Activated naive CD4-positive, alpha-beta T cell treated with anti-CD3 and anti-CD28 coated beads, Interleukin-2, amount 50 U/mL, for 24 hours (primary cell): ENCODE data around the gene CC2D1A.
A peak's percentile ranks its signal among the peaks of the same experiment; 100 is the strongest.
"Not testable (repeated sequence)": the region's sequence is repeated elsewhere in the genome, so short reads cannot be mapped to it uniquely, and the experiment has no call there.

Experiments
- H3K27ac Mint-ChIP-seq: one replicate; pipeline ENCODE4 v1.8.0; 2021; ENCODE audit warnings: mild to moderate bottlenecking, mixed read lengths
- H3K27me3 Mint-ChIP-seq: one replicate; pipeline ENCODE4 v1.8.0; 2021; ENCODE audit warnings: mixed read lengths
- H3K36me3 Mint-ChIP-seq: one replicate; pipeline ENCODE4 v1.8.0; 2021; ENCODE audit warnings: mixed read lengths
- H3K4me1 Mint-ChIP-seq: one replicate; pipeline ENCODE4 v1.8.0; 2021; ENCODE audit warnings: mixed read lengths
- H3K4me3 Mint-ChIP-seq: one replicate; pipeline ENCODE4 v1.8.0; 2021; ENCODE audit warnings: mild to moderate bottlenecking, mixed read lengths
- H3K9me3 Mint-ChIP-seq: one replicate; pipeline ENCODE4 v1.8.0; 2021; ENCODE audit warnings: mixed read lengths

Gene CC2D1A

DNA sequence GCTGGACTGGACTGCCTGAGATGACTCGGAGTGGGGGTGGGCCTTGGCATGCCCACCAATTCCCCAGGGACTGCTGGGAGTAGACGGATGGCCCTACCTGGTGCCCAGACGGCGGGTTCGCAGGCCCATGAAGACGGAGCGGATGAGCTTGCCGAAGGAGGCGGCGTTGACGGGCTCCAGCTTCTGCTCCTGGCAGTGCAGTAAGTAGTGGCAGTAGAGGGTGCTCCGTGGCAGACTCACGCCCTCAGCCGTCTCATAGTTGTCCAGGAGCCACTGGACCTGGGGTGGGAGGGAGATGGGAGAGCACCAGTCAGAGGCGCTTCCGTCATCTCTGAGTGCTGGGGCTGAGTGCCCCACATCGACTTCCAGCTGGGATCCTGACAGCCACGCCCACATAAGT, 63.9 kb downstream of the CC2D1A start:
- Mint-ChIP-seq H3K36me3 (peaks cover 8% of the 10 kb centered on the region), H3K4me3 (no peak overlapping the region), H3K27ac (no peak overlapping the region), H3K4me1 (peaks cover 10% of the 10 kb centered on the region), H3K27me3 (no peaks in the 10 kb centered on the region), H3K9me3 (no peaks in the 10 kb centered on the region)

- not testable (repeated sequence) for H3K36me3 Mint-ChIP-seq, H3K27me3 Mint-ChIP-seq, H3K4me1 Mint-ChIP-seq, H3K9me3 Mint-ChIP-seq, H3K4me3 Mint-ChIP-seq, H3K27ac Mint-ChIP-seq
Observed at GRCh38 chr19:13971868-13972267, 65.9 kb downstream of the CC2D1A start.

GRCh38 chr19:13972368-13973155, 66.6 kb downstream of the CC2D1A start:
- Mint-ChIP-seq H3K27me3 (no peaks in the 10 kb centered on the region), H3K36me3 (peaks cover 8% of the 10 kb centered on the region), H3K4me3 (no peak overlapping the region), H3K27ac (no peak overlapping the region), H3K4me1 (peaks cover 10% of the 10 kb centered on the region), H3K9me3 (no peaks in the 10 kb centered on the region)

DNA sequence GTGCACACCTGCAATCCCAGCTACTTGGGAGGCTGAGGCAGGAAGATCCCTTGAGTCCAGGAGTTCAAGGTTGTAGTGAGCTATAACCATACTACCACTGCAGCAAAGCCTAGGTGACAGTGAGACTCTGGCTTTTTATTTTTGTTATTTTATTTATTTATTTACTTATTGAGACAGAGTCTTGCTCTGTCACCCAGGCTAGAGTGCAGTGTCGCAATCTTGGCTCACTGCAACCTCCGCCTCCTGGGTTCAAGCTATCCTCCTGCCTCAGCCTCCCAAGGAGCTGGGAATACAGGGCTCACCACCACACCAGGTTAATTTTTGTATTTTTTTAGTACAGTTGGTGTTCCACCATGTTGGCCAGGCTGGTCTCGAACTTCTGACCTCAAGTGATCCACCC, 67.5 kb downstream of the CC2D1A start:
- H3K9me3 Mint-ChIP-seq, H3K36me3 Mint-ChIP-seq, H3K4me3 Mint-ChIP-seq, H3K4me1 Mint-ChIP-seq, H3K27ac Mint-ChIP-seq, H3K27me3 Mint-ChIP-seq: not testable (repeated sequence)

- Mint-ChIP-seq H3K4me3 (peak overlapping the region; percentile 13), H3K36me3 (peaks cover 6% of the 10 kb centered on the region), H3K27me3 (no peaks in the 10 kb centered on the region), H3K4me1 (peaks cover 10% of the 10 kb centered on the region), H3K27ac (peak overlapping the region; percentile 76), H3K9me3 (no peaks in the 10 kb centered on the region)
Observed at GRCh38 chr19:13974073-13974472, 68.1 kb downstream of the CC2D1A start.

- no peaks in the 10 kb centered on the region for H3K27me3 Mint-ChIP-seq
- no peak overlapping the region for H3K27ac Mint-ChIP-seq
- peaks cover 5% of the 10 kb centered on the region for H3K36me3 Mint-ChIP-seq
- peaks cover 10% of the 10 kb centered on the region for H3K4me1 Mint-ChIP-seq
- no peak overlapping the region for H3K4me3 Mint-ChIP-seq
- no peaks in the 10 kb centered on the region for H3K9me3 Mint-ChIP-seq
Observed at GRCh38 chr19:13975870-13976269, 69.9 kb downstream of the CC2D1A start.

DNA sequence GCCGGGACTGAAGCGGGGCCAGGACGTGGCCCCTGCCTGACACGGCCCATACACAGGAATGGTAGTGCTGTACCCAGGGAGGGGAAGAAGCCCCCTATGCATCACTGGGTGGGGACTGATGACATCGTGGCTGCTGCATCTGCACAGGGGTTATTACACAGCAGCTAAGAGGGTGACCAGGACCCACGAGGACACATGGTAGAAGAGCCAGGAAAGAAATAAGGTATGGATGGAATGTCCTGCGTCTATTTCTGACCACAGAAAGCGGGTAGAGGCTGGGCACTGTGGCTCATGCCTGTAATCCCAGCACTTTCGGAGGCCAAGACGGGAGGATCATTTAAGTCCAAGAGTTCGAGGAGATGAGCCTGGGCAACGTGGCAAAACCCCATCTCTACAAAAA, 70.4 kb downstream of the CC2D1A start:
- H3K4me1 Mint-ChIP-seq, result peaks cover 10% of the 10 kb centered on the region
- peaks cover 5% of the 10 kb centered on the region for H3K36me3 Mint-ChIP-seq
- H3K27ac Mint-ChIP-seq, result peak overlapping the region; percentile 46
- no peaks in the 10 kb centered on the region for H3K9me3 Mint-ChIP-seq
- H3K4me3 Mint-ChIP-seq, result no peak overlapping the region
- no peaks in the 10 kb centered on the region for H3K27me3 Mint-ChIP-seq

DNA sequence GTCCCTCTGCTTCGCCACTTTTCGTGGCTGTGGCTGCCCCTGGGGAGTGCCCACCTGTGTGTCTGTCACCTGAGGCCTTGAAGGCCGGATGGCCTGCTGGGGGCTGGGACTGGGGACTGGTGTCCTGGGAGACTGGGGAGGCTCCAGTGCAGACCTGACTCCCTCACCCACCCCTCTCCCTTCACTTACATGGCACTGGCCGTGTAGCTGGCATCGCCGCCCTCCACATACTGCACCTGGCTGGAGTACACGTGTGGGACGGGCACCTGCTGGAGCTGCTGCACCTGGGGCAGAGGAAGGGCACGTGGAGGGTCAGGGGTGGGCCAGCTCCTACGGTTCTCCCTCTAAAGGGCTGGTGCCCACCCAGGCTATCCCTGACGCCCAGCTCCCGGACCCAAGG, 71.8 kb downstream of the CC2D1A start:
- Mint-ChIP-seq H3K27me3 (no peaks in the 10 kb centered on the region), H3K36me3 (peaks cover 5% of the 10 kb centered on the region), H3K4me3 (no peak overlapping the region), H3K4me1 (peaks cover 12% of the 10 kb centered on the region), H3K9me3 (no peaks in the 10 kb centered on the region), H3K27ac (no peak overlapping the region)

DNA sequence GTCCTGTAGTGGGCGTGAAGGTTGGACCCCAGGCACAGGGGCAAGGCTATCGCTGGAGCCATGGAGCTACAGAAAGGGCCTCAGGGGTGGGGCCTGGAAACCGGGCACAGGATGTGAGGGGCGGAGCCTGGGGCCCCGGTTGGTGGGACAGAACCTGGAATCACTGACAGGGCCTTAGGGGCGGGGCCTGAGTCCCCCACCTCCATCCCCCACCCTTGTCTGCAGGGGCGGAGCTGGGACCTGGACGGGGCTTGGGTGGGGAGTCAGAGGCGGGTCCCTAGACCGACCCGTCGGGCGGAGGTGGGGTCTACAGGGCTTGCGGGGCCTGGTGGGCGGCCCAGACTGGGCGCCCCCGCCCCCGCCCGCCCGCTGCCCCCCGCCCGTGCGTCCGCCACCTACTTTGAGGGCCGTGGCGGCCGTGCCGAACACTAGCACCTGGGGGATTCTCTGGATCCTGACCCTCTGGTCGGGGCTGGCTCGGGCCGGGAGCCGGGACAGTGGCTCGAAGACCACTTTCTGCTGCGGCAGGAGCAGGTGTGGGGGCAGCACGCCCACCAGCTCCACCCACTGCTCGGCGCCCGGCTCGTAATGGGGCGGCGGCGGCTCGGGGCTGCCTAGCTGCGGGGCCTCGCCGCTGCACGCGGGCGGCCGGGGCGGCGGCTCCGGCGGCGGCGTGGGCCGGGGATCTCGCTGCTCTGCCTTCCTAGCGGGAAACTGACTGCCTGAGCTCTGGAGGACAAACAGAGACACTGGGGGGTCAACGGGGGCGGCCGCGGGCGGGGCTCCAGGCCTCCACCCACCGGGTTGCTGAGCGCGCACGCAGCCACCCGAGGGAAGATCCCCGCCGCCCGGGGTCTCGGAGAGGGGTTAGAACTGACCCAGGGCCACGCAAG, 72.6 kb downstream of the CC2D1A start:
- Mint-ChIP-seq H3K9me3 (no peaks in the 10 kb centered on the region), H3K4me3 (no peak overlapping the region), H3K36me3 (peaks cover 5% of the 10 kb centered on the region), H3K4me1 (peaks cover 16% of the 10 kb centered on the region), H3K27me3 (no peaks in the 10 kb centered on the region), H3K27ac (no peak overlapping the region)

- Mint-ChIP-seq H3K27ac (no peak overlapping the region), H3K9me3 (no peaks in the 10 kb centered on the region), H3K27me3 (no peaks in the 10 kb centered on the region), H3K4me3 (no peak overlapping the region), H3K4me1 (peaks cover 11% of the 10 kb centered on the region), H3K36me3 (peaks cover 2% of the 10 kb centered on the region)
Observed at GRCh38 chr19:13979244-13979615, 73.2 kb downstream of the CC2D1A start.

GRCh38 chr19:13979686-13980085, 73.7 kb downstream of the CC2D1A start:
- no peaks in the 10 kb centered on the region for H3K9me3 Mint-ChIP-seq
- H3K4me3 Mint-ChIP-seq, result no peak overlapping the region
- no peak overlapping the region for H3K27ac Mint-ChIP-seq
- H3K4me1 Mint-ChIP-seq, result peaks cover 11% of the 10 kb centered on the region
- H3K27me3 Mint-ChIP-seq, result no peaks in the 10 kb centered on the region
- no peaks in the 10 kb centered on the region for H3K36me3 Mint-ChIP-seq

- no peak overlapping the region for H3K27ac Mint-ChIP-seq
- peaks cover 18% of the 10 kb centered on the region for H3K4me1 Mint-ChIP-seq
- no peaks in the 10 kb centered on the region for H3K36me3 Mint-ChIP-seq
Observed at GRCh38 chr19:13980340-13980739, 74.3 kb downstream of the CC2D1A start.

More at GRCh38 chr19:13980340-13980739, 74.3 kb downstream of the CC2D1A start:
- H3K27me3 Mint-ChIP-seq, result no peaks in the 10 kb centered on the region
- no peaks in the 10 kb centered on the region for H3K9me3 Mint-ChIP-seq
- no peak overlapping the region for H3K4me3 Mint-ChIP-seq
